ENCODE data around the gene PRKCE.

Gene PRKCE

GRCh38 chr2:46127176-46127575, 475.7 kb downstream of the PRKCE start:
- DNase-seq (ENCODE audit: low read depth in 2 of 3, low spot score in 2 of 3): no peak

- DNase-seq (ENCODE audit: low read depth in 2 of 3, low spot score in 2 of 3): no peak
Measured at GRCh38 chr2:46130511-46130910, 479.0 kb downstream of the PRKCE start.

GRCh38 chr2:46132996-46133395, 481.5 kb downstream of the PRKCE start:
- no peak for DNase-seq (ENCODE audit: low read depth in 2 of 3, low spot score in 2 of 3)

- DNase-seq (ENCODE audit: low read depth in 2 of 3, low spot score in 2 of 3): no peak
Measured at GRCh38 chr2:46134531-46135227, 483.2 kb downstream of the PRKCE start.

GRCh38 chr2:46135228-46135855, 483.9 kb downstream of the PRKCE start:
- DNase-seq (ENCODE audit: low read depth in 2 of 3, low spot score in 2 of 3): no peak

- no peak for DNase-seq (ENCODE audit: low read depth in 2 of 3, low spot score in 2 of 3)
Measured at GRCh38 chr2:46135958-46136357, 484.5 kb downstream of the PRKCE start.

- DNase-seq (ENCODE audit: low read depth in 2 of 3, low spot score in 2 of 3): no peak
Measured at GRCh38 chr2:46136481-46136880, 485.0 kb downstream of the PRKCE start.

- DNase-seq (ENCODE audit: low read depth in 2 of 3, low spot score in 2 of 3): no peak
Measured at GRCh38 chr2:46136953-46137352, 485.5 kb downstream of the PRKCE start.

GRCh38 chr2:46142546-46143428, 491.3 kb downstream of the PRKCE start:
- no peak for DNase-seq (ENCODE audit: low read depth in 2 of 3, low spot score in 2 of 3)

GRCh38 chr2:46143429-46144132, 492.1 kb downstream of the PRKCE start:
- DNase-seq (ENCODE audit: low read depth in 2 of 3, low spot score in 2 of 3): no peak

GRCh38 chr2:46144133-46144800, 492.8 kb downstream of the PRKCE start:
- peak in 1 of 3 experiments; percentile 18 for DNase-seq (ENCODE audit: low read depth in 2 of 3, low spot score in 2 of 3)

GRCh38 chr2:46145017-46145416, 493.5 kb downstream of the PRKCE start:
- no peak for DNase-seq (ENCODE audit: low read depth in 2 of 3, low spot score in 2 of 3)

- no peak for DNase-seq (ENCODE audit: low read depth in 2 of 3, low spot score in 2 of 3)
Measured at GRCh38 chr2:46145840-46146239, 494.4 kb downstream of the PRKCE start.

- DNase-seq (ENCODE audit: low read depth in 2 of 3, low spot score in 2 of 3): no peak
Measured at GRCh38 chr2:46146866-46147502, 495.5 kb downstream of the PRKCE start.

GRCh38 chr2:46147626-46148368, 496.3 kb downstream of the PRKCE start:
- DNase-seq (ENCODE audit: low read depth in 2 of 3, low spot score in 2 of 3): no peak

- no peak for DNase-seq (ENCODE audit: low read depth in 2 of 3, low spot score in 2 of 3)
Measured at GRCh38 chr2:46148369-46148736, 496.9 kb downstream of the PRKCE start.

GRCh38 chr2:46150445-46150955, 499.0 kb downstream of the PRKCE start:
- no peak for DNase-seq (ENCODE audit: low read depth in 2 of 3, low spot score in 2 of 3)

GRCh38 chr2:46151577-46151976, 500.1 kb downstream of the PRKCE start:
- no peak for DNase-seq (ENCODE audit: low read depth in 2 of 3, low spot score in 2 of 3)

GRCh38 chr2:46153996-46154753, 502.7 kb downstream of the PRKCE start:
- DNase-seq (ENCODE audit: low read depth in 2 of 3, low spot score in 2 of 3): no peak
